T-helper 17 cell (primary cell): ENCODE measurements around the gene ABHD13. TPM values are rescaled to one million over a fixed set of nuclear protein-coding genes. Genes with fewer than 3 reads are reported as not detected.

Source experiments
- ATAC-seq: fragments of 150-1000 bp; cut with Tn5 transposase; 2 replicates; pipeline ENCODE4 v1.10.0; 2021; ENCODE audit warnings: mild to moderate bottlenecking, moderate library complexity
- DNase-seq, 3 donors: peaks; one replicate each; pipeline versions ENCODE4 v3.0.0 to v3.0.0-alpha.2; 2020 to 2021
- H3K9me3 ChIP-seq: one replicate; pipeline ENCODE4 v1.7.0; 2013; ENCODE audit warnings: low read length, mild to moderate bottlenecking; ENCODE audit not compliant: control insufficient read depth, poor library complexity, severe bottlenecking
- H3K27ac Mint-ChIP-seq: one replicate; pipeline ENCODE4 v1.8.0; 2022; ENCODE audit warnings: mild to moderate bottlenecking, moderate library complexity, mixed read lengths
- H3K27me3 Mint-ChIP-seq: one replicate; pipeline ENCODE4 v1.8.0; 2022; ENCODE audit warnings: mixed read lengths
- H3K36me3 Mint-ChIP-seq: one replicate; pipeline ENCODE4 v1.8.0; 2022; ENCODE audit warnings: low read depth, mixed read lengths
- H3K4me1 Mint-ChIP-seq: one replicate; pipeline ENCODE4 v1.8.0; 2022; ENCODE audit warnings: mild to moderate bottlenecking, mixed read lengths
- H3K4me3 Mint-ChIP-seq: one replicate; pipeline ENCODE4 v1.8.0; 2022; ENCODE audit warnings: mild to moderate bottlenecking, moderate library complexity, mixed read lengths
- total RNA-seq, 4 donors: library from RNA in 2 of 4; stranded (reverse) in 2 of 4; gene quantifications; one replicate each; pipeline ENCODE4 v1.2.3 and lab custom pipeline; 2022 to 2026

ABHD13 gene
- total RNA-seq, 2 donors from 2014 or later = 13.2 to 16.4 TPM

- H3K27me3 Mint-ChIP-seq = no peaks in the 10 kb centered on the region
- ATAC-seq (no peak), DNase-seq (no peak)
- no peak overlapping the region for H3K27ac Mint-ChIP-seq
- no peaks in the 10 kb centered on the region for H3K36me3 Mint-ChIP-seq
- no peak overlapping the region for H3K4me3 Mint-ChIP-seq
- H3K4me1 Mint-ChIP-seq = peaks cover 8% of the 10 kb centered on the region
- no peaks in the 10 kb centered on the region for H3K9me3 ChIP-seq
Observed at GRCh38 chr13:108276060-108276459, 57.9 kb downstream of the ABHD13 start.

GRCh38 chr13:108278466-108278865 is 60.3 kb downstream of the ABHD13 start:
- DNase-seq (no peak), ATAC-seq (no peak)
- Mint-ChIP-seq H3K36me3 (peaks cover 4% of the 10 kb centered on the region), H3K27me3 (no peaks in the 10 kb centered on the region), H3K4me1 (peaks cover 12% of the 10 kb centered on the region), H3K4me3 (no peak overlapping the region), H3K27ac (peak overlapping the region; percentile 3)
- no peaks in the 10 kb centered on the region for H3K9me3 ChIP-seq

DNA sequence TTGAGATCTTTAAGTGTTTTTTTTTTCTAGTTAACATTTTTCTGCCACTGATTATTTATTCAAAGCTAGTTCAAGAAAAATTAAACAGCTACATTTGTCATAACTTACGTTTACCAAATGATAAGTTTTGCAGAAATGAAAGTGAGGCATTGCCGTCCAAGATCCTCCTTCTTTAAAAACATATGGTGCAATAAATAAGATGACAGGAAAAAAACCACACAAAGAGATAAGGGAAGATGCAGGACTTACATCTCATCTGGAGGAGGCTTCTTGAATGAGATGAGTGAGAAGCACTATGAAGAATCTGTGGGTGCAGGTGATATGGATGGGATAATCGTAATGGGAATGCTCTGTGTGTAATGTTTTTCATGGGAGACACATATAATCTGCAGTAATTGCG is 63.7 kb downstream of the ABHD13 start:
- ATAC-seq = no peak
- Mint-ChIP-seq H3K36me3 (peaks cover 4% of the 10 kb centered on the region), H3K4me3 (no peak overlapping the region), H3K27ac (no peak overlapping the region), H3K27me3 (no peaks in the 10 kb centered on the region), H3K4me1 (peaks cover 10% of the 10 kb centered on the region)
- no peaks in the 10 kb centered on the region for H3K9me3 ChIP-seq
- no peak for DNase-seq

- DNase-seq (no peak), ATAC-seq (no peak)
- no peak overlapping the region for H3K4me3 Mint-ChIP-seq
- H3K27me3 Mint-ChIP-seq = no peaks in the 10 kb centered on the region
- H3K9me3 ChIP-seq = no peaks in the 10 kb centered on the region
- no peak overlapping the region for H3K27ac Mint-ChIP-seq
- peaks cover 4% of the 10 kb centered on the region for H3K36me3 Mint-ChIP-seq
- H3K4me1 Mint-ChIP-seq = peaks cover 10% of the 10 kb centered on the region
Observed at GRCh38 chr13:108283110-108283509, 64.9 kb downstream of the ABHD13 start.

Other genes with a start within 250 kb of the ABHD13 start
- gene LIG4, start 2.9 kb upstream of the ABHD13 start, total RNA-seq = 1 to 10 TPM; 3.8 to 4.7 TPM
- gene TNFSF13B, start 51.3 kb downstream of the ABHD13 start, total RNA-seq = 10 to 100 TPM in 1 of 2 donors, 1 to 10 TPM in 1; 9.7 to 10.3 TPM